ENCODE results near the gene ECHDC3.
"Not testable (repeated sequence)": the region's sequence is repeated elsewhere in the genome, so short reads cannot be mapped to it uniquely, and the experiment has no call there.

The ECHDC3 gene

GRCh38 chr10:11742009-11742778 lies at the start of gene ECHDC3:
TSS of gene ECHDC3 (plus strand) at chr10:11742382. CDS start at chr10:11742577, 195 bp downstream.
- peak; percentile 11 for DNase-seq (ENCODE audit: low spot score)

GRCh38 chr10:11693376-11693775 lies 48.8 kb upstream of the ECHDC3 start:
- no peak for DNase-seq (ENCODE audit: low spot score)

DNA sequence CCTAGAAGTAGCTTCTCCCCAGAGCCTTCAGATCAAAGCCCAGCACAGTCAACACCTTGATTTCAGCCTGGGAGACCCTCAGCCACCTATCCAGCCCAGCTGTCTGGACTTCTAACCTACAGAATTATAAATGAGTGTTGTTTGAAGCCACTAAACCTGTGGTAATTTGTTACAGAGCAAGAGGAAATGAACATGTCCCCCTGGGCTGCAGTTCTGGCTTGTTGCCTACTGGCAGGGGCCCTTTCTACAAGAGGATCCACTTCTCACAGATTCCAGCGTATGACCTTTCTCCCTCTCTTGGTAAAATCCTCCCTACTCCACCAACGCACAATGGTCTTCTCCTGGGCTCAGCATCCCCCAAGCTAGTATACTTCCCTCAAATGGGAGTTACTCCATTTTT lies 46.4 kb upstream of the ECHDC3 start:
- no peak for DNase-seq (ENCODE audit: low spot score)

GRCh38 chr10:11697718-11698527 lies 44.3 kb upstream of the ECHDC3 start:
- DNase-seq (ENCODE audit: low spot score), result no peak

- DNase-seq (ENCODE audit: low spot score), result no peak
Measured at GRCh38 chr10:11698691-11699549, 43.3 kb upstream of the ECHDC3 start.

DNA sequence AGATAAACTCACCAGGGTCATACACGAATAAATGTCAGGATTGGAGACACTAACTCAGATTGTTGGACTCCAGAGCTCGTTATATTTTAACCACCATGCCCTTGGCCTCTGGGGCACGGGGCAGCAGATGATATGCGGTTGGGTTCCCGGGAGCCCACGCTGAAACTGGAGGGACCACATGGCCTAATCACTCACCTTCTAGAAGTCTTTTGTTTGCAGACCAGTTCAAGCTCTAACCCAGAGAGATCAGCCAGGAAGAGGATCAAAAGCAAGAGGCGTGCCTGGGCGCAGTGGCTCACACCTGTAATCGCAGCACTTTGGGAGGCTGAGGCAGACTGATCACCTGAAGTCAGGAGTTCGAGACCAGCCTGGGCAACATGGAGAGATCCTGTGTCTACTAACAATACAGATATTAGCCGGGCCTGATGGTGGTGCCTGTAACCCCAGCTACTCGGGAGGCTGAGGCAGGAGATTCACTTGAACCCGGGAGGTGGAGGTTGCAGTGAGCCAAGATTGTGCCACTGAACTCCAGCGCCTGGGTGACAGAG lies 42.6 kb upstream of the ECHDC3 start:
- DNase-seq (ENCODE audit: low spot score), result no peak

GRCh38 chr10:11700539-11700938 lies 41.6 kb upstream of the ECHDC3 start:
- no peak for DNase-seq (ENCODE audit: low spot score)

DNA sequence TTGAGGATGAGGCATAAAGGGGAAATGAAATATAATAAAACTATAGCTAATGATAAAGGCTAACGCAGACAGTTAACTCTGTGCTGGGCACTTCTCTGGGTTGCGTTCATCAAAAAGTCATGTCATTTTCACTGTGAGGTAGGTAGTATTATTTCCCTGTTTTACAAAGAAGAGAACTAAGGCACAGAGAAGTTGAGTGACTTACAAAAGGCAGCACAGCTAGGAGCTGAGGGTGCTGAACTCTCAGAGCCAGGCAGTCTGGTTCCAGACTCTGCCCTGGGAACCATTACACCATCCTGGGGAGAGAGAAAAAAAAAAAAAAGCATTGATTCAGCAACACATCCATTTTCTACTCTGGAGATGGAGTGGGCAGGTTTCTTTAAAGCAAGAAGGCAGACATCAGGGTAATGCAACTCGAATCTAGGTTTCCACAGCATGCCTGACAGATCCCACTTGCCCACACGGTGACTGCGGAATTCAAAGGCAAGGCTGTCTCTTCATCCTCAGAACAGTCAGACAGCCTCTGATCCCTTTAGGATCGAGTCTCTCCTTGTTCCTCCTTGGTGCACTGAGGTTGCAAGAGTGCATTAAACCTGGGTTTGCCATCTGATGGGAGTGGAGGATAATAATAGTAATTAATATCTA lies 40.6 kb upstream of the ECHDC3 start:
- DNase-seq (ENCODE audit: low spot score), result no peak

DNA sequence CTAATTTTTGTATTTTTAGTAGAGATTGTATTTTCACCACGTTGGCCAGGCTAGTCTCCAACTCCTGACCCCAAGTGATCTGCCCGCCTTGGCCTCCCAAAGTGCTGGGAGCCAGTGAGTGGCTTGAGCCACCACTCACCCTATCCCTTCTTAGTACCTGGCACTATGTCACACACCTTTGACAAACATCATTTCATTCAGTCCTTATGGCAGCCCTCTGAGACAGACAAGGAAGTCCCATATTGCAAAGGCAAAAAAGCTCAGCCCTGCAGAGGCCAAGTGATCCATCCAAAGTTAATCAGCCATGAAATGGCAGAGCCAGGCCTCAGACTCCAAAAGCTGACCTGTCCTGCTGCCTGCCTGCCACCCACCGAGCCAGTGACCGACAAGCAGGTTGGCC lies 39.9 kb upstream of the ECHDC3 start:
- DNase-seq (ENCODE audit: low spot score), result peak; percentile 13

DNA sequence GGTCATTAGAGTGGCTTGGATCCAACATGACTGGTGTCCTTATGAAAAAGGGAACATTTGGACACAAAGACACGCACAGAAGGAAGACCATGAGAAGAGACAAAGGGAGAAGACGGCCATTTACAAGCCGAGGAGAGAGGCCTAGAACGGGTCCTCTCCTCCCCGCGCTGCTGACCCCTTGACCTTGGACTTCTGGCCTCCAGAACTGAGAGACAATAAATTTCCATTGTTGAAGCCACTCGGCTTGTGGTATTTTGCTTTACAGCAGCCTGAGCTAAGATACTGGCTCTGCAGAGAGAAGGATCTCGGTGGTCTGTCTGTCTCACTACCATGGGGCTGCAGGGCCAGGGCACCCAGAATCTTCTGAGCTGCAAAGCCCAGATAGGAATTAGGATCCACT lies 38.1 kb upstream of the ECHDC3 start:
- DNase-seq (ENCODE audit: low spot score), result no peak

GRCh38 chr10:11705722-11706121 lies 36.5 kb upstream of the ECHDC3 start:
- no peak for DNase-seq (ENCODE audit: low spot score)

DNA sequence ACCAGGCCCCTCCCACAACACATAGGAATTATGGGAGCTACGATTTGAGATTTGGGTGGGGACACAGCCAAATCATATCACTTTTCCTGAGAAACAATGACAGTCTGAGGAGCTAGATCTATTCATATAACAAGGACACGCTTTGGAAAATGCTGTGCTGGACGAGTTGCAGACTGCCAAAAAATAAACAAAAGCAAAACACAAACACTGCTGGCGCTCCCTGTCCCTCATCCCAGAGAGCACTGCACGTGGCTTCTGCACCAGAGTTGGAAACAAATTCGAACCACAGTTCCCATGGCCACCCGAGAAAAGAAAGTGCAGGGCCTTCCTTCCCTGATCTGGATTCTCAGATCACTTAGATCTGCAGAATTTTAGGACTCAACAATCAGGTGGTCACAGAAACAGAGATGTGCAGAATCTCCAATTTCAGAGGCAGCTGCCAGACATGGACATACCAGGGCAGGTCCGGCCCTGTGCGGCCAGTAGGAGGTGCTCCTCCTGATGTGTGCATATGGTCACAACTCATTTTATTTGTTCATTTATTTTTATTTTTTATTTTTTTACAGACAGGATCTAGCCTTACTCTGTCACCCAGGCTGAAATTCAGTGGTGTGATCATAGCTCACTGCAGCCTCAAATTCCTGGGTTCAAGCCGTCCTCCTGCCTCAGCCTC lies 35.2 kb upstream of the ECHDC3 start:
- no peak for DNase-seq (ENCODE audit: low spot score)

DNA sequence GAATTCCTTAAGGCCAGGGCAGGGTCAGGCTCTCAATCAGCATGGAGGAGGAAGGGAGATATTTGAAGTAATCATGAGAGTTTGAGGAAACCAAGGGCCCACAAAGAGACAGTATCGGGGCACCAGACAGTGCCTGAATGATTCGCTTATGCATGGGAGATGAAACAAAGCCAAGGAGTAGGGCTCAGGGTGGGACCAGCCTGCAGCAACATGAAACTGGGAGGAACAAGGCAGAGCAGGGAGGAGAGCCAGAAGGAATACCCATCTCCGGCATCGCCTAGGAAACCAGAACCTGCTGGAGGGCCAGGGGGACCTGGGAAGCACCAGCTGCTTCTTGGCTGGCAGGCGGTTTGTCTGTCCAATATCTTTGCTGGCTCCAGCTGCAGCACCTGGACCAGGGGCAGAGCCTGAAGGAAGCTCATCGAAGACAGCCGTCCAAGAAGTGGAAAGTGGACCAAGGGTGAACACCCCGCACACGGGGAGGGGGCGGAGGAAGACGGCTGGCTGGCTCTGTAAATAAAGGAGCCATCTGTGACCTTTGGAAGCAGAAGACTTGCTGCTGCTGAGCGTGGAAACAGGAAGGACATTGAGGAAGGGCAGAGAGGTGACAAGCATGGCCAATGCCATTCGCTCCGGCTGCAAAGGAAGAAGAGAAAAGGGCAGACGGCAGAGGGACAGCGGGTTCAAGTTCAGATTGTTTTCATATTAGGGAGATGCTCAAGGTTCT lies 34.4 kb upstream of the ECHDC3 start:
- no peak for DNase-seq (ENCODE audit: low spot score)

DNA sequence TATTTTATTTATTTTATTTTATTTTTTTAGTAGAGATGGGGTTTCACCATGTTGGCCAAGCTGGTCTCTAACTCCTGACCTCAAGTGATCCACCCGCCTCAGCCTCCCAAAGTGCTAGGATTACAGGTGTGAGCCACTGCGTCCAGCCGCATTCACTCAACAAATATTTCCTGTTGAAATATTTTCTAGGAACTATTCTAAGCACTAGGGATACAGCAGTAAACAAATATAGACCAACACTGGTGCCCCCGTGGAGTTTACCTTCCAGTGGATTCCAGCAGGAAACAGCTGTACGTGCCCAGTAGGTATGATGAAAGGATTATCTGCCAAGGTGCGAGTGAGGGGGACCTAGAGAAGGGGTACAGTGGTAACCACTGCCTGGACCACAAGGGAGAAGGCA lies 33.4 kb upstream of the ECHDC3 start:
- not testable (repeated sequence) for DNase-seq (ENCODE audit: low spot score)

DNA sequence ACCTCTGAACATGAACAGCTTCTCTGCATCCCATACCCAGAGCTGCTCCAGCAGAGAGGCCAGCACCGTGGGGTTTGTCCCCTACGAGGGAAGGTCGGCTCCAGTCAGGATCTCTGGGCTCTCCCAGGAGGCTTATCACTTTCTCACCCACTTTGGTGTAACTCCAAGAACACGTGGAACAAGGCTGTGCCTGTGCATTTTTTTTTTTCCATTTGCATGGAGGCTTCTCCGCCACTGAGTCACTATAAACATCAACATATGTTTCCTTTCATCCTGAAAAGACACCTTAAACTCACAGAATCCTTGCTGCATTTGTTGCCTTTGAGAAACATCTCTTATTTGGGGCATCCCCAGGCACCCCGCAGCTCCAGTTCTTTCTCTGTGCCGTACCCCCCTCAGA lies 29.4 kb upstream of the ECHDC3 start:
- DNase-seq (ENCODE audit: low spot score), result no peak

DNA sequence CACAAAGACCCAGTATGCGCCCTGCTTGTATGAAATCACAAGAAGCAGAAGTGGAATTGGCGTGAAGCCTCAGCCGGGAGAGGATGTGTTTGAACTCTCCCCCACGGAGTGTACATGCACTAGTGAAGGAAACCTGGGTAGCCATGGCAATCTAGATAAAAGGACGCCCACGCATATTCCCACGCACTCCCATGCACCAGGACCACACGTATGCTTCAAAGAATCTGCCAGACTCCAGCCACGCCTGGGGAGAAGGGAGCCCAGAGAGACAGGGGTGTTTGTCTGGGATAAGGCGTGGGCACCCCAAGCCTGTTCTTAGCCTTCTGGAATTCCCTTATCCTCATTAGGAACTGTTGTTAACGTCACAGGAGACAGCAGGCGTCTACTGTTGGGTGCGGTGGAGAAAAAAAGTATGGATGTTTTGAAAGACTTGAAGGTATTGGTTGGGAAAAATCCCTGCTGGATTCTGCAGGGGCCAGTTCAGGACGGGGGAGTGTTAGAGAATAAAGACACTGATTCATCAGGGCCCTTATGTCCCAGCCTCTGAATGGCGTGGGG lies 28.9 kb upstream of the ECHDC3 start:
- no peak for DNase-seq (ENCODE audit: low spot score)

DNA sequence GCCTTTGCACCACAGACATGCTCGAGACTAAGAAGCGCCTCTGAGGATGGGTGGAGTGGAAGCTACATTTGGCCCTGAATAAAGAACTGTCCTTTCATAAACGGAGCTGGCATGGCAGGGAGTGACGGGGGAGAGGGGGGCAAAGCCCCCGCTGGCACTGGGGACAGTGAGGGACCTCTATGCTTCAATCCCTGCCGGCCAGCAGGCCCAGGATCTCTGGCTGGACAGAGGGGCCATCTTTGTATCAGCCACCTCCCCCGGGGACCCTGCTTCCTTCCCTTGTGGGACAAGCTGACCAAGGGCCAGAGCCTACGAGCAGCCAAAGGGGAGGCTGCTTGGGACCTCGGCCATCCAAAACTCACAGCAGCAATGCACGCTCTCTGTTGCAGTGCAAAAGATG lies 28.2 kb upstream of the ECHDC3 start:
- no peak for DNase-seq (ENCODE audit: low spot score)

GRCh38 chr10:11714750-11715365 lies 27.3 kb upstream of the ECHDC3 start:
- no peak for DNase-seq (ENCODE audit: low spot score)

GRCh38 chr10:11715815-11716494 lies 26.2 kb upstream of the ECHDC3 start:
- no peak for DNase-seq (ENCODE audit: low spot score)

All from cerebellar cortex (tissue), 1 donor.